Measurements from ENCODE around the gene NSA2.

NSA2 gene

GRCh38 chr5:74725331-74725730 lies 41.7 kb upstream of the NSA2 start:
- H3K36me3 ChIP-seq (ENCODE audit: control insufficient read depth in 2 of 2, insufficient read depth in 1 of 2, low read length in 2 of 2), result peaks cover 63 to 81% of the 10 kb centered on the region in 2 experiments
- CTCF ChIA-PET, result no interaction called here
- POLR2A ChIA-PET, result no interaction called here

More at GRCh38 chr5:74725331-74725730, 41.7 kb upstream of the NSA2 start:
- no peaks in the 10 kb centered on the region for H3K4me1 ChIP-seq (ENCODE audit: control insufficient read depth, insufficient read depth, low read length)
- TF ChIP-seq ZBTB26 (tag by site-specific recombination; optimal IDR thresholded peaks at IDR 0.05), result no peak
- no peak for TF ChIP-seq PBX3 (CRISPR knock-in tag; IDR thresholded peaks at IDR 0.05)
- no peak for TF ChIP-seq KLF8 (tag by site-specific recombination; IDR thresholded peaks at IDR 0.05)
- TF ChIP-seq ZSCAN5A (tag by site-specific recombination; IDR thresholded peaks at IDR 0.05), result no peak
- TF ChIP-seq ZFP69B (tag by site-specific recombination; IDR thresholded peaks at IDR 0.05), result no peak
- TF ChIP-seq KLF9 (tag by site-specific recombination; IDR thresholded peaks at IDR 0.05; ENCODE audit: low read depth), result no peak
- no peak for TF ChIP-seq PRDM10 (tag by site-specific recombination; IDR thresholded peaks at IDR 0.05)
- TF ChIP-seq ELK4 (IDR thresholded peaks at IDR 0.05; ENCODE audit: borderline replicate concordance, low read depth, low read length), result no peak
- TF ChIP-seq ZNF280D (tag by site-specific recombination; IDR thresholded peaks at IDR 0.05), result no peak
- TF ChIP-seq ZNF692 (tag by site-specific recombination; IDR thresholded peaks at IDR 0.05), result no peak
- TF ChIP-seq ZNF24 (tag by site-specific recombination; IDR thresholded peaks at IDR 0.05), result no peak
- no peak for TF ChIP-seq ZNF48 (tag by site-specific recombination; IDR thresholded peaks at IDR 0.05)
- no peak for TF ChIP-seq ZNF677 (tag by site-specific recombination; IDR thresholded peaks at IDR 0.05)
- no peak for TF ChIP-seq ZNF426 (tag by site-specific recombination; IDR thresholded peaks at IDR 0.05)
- H3K9me3 ChIP-seq (ENCODE audit: control insufficient read depth, insufficient read depth, low read depth, low read length), result no peaks in the 10 kb centered on the region
- no peak overlapping the region for H3K4me3 ChIP-seq (ENCODE audit: low read depth, low read length)
- no peak overlapping the region for H3K27ac ChIP-seq (ENCODE audit: extremely low read depth, low read depth, low read length)
